Naive thymus-derived CD4-positive, alpha-beta T cell (primary cell): ENCODE data around the gene ADGRD1. TPM values are rescaled to one million over a fixed set of nuclear protein-coding genes. Genes with fewer than 3 reads are reported as not detected.
A peak's percentile ranks its signal among the peaks of the same experiment; 100 is the strongest.

ENCODE experiments used
- ATAC-seq: fragments of 150-1000 bp; cut with Tn5 transposase; 2 replicates; pipeline ENCODE4 v1.10.0; 2021; ENCODE audit warnings: mild to moderate bottlenecking, moderate library complexity
- CTCF ChIA-PET: fragments of 350-600 bp; sonication (Branson Sonifier 250); formaldehyde crosslinking; loops from one replicate; lab custom pipeline; 2021; ENCODE audit warnings: antibody characterized with exemption; lab: Charles Lee
- POLR2A ChIA-PET: fragments of 350-600 bp; sonication (Branson Sonifier 250); formaldehyde crosslinking; loops from one replicate; lab custom pipeline; 2021; ENCODE audit warnings: antibody characterized with exemption, inconsistent platforms; lab: Charles Lee
- DNase-seq, 9 donors: peaks; one replicate each; pipeline versions ENCODE4 v3.0.0 to v3.0.0-alpha.2; 2020 to 2022; ENCODE audit warnings: mixed read lengths in 1 of 9
- H3K27ac ChIP-seq: one replicate; pipeline ENCODE4 v1.7.0; 2013; ENCODE audit warnings: mild to moderate bottlenecking, low read depth, low read length, moderate library complexity
- H3K27me3 ChIP-seq, 2 donors: one replicate each; pipeline ENCODE4 v1.7.0; 2013; ENCODE audit warnings: low read length in 2 of 2, mild to moderate bottlenecking in 2 of 2, moderate library complexity in 2 of 2; ENCODE audit not compliant: control insufficient read depth in 2 of 2, insufficient read depth in 2 of 2
- H3K36me3 ChIP-seq, 3 experiments: 1 replicate in 2 of 3; 2 replicates in 1 of 3; pipeline ENCODE4 v1.7.0; 2013; ENCODE audit warnings: low read length in 3 of 3, mild to moderate bottlenecking in 3 of 3, moderate library complexity in 1 of 3; ENCODE audit not compliant: insufficient read depth in 3 of 3, control insufficient read depth in 2 of 3
- H3K4me1 ChIP-seq, 2 donors: one replicate each; pipeline ENCODE4 v1.7.0; 2013; ENCODE audit warnings: low read length in 2 of 2, mild to moderate bottlenecking in 2 of 2, moderate library complexity in 1 of 2; ENCODE audit not compliant: control insufficient read depth in 2 of 2, insufficient read depth in 2 of 2
- H3K4me3 ChIP-seq: 2 replicates; pipeline ENCODE4 v1.7.0; 2013; ENCODE audit warnings: mild to moderate bottlenecking, low read length
- H3K9me3 ChIP-seq, 3 experiments: 1 replicate in 2 of 3; 2 replicates in 1 of 3; pipeline ENCODE4 v1.7.0; 2013; ENCODE audit warnings: low read length in 3 of 3; ENCODE audit not compliant: control insufficient read depth in 2 of 3
- H3K27ac Mint-ChIP-seq, 9 donors: one replicate each; pipeline ENCODE4 v1.8.0; 2020 to 2022; ENCODE audit warnings: mixed read lengths in 9 of 9, mild to moderate bottlenecking in 8 of 9, moderate library complexity in 5 of 9, inconsistent platforms in 2 of 9
- H3K27me3 Mint-ChIP-seq, 5 donors: one replicate each; pipeline ENCODE4 v1.8.0; 2021 to 2022; ENCODE audit warnings: mixed read lengths in 5 of 5, mild to moderate bottlenecking in 1 of 5
- H3K36me3 Mint-ChIP-seq, 5 donors: one replicate each; pipeline ENCODE4 v1.8.0; 2020 to 2022; ENCODE audit warnings: mixed read lengths in 5 of 5, mild to moderate bottlenecking in 3 of 5, inconsistent platforms in 1 of 5
- H3K4me1 Mint-ChIP-seq, 7 donors: one replicate each; pipeline ENCODE4 v1.8.0; 2020 to 2022; ENCODE audit warnings: mixed read lengths in 7 of 7, mild to moderate bottlenecking in 3 of 7, inconsistent platforms in 1 of 7
- H3K4me3 Mint-ChIP-seq, 10 donors: one replicate each; pipeline ENCODE4 v1.8.0; 2020 to 2022; ENCODE audit warnings: mild to moderate bottlenecking in 10 of 10, mixed read lengths in 10 of 10, moderate library complexity in 6 of 10, inconsistent platforms in 2 of 10
- H3K9me3 Mint-ChIP-seq, 11 donors: one replicate each; pipeline ENCODE4 v1.8.0; 2020 to 2022; ENCODE audit warnings: mixed read lengths in 11 of 11, mild to moderate bottlenecking in 4 of 11, inconsistent platforms in 1 of 11, moderate library complexity in 1 of 11
- intact Hi-C, 2 donors: fragments of 100-400 bp; cut with micrococcal nuclease; formaldehyde crosslinking; loops; one replicate each; pipeline ENCODE4 v1.15.1; 2023
- polyA plus RNA-seq, 2 donors: library from polyadenylated mRNA; unstranded; fragments of 300-500 nt; fragmentation: Illumina TruSeq; gene quantifications; one replicate each; pipeline ENCODE4 v1.2.3, GENCODE V29; 2021
- total RNA-seq, 6 experiments: library from RNA in 5 of 6; stranded (reverse) in 5 of 6; gene quantifications; 1 replicate in 5 of 6; 2 replicates in 1 of 6; pipeline ENCODE4 v1.2.3 and lab custom pipeline; 2021 to 2026

ADGRD1 gene
- total and polyA plus RNA-seq, 7 experiments from 2014 or later: 0.41 to 11.9 (median 1.6) TPM; not detected in 4

DNA sequence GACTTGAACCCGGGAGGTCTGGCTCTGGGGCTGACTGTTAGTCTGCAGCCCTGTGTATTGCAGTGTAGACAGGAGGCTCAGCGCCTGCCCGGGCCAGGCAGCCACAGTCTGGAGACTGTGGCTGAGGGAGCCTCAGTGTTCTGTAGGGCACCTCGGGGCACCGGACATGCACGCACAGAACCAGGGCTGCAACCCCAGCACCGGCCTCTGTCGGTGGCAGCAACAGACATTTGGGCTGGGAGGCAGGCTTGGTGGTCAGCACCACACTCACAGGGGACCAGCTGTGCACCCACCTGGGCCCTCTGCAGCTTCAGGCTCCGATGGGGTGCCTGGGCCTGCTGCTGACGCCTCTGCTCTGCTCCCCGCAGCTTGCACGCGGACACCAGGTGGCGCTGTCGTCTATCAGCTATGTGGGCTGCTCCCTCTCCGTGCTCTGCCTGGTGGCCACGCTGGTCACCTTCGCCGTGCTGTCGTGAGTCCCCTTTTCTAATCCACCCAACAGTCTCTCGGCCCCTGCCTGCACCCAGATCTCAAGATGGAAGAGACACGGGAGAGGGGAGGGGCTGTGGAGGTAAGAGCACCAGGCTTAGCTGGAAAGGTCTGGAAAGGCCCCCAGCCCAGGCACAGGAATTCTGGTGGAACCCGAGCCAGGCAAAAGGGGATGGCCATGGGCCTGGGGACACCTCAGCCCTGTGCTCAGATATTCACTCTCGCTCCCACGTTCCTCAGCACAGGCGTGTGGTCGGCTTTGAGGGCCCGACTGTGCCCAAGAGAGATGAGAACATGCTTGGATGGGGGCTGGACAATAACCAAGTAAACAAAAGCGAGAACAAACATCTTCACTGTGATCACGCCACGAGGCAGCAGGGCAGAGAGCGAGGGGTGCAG, 151.0 kb downstream of the ADGRD1 start:
- Histone ChIP-seq H3K36me3 (no peaks in the 10 kb centered on the region), H3K27ac (no peak overlapping the region), H3K4me3 (no peak overlapping the region), H3K4me1 (peaks cover 0 to 18% of the 10 kb centered on the region in 2 donors), H3K9me3 (no peaks in the 10 kb centered on the region), H3K27me3 (no peaks in the 10 kb centered on the region)
- Mint-ChIP-seq H3K4me1 (peaks cover 7 to 19% (median 17%) of the 10 kb centered on the region in 7 donors), H3K36me3 (no peaks in the 10 kb centered on the region), H3K27me3 (peaks cover 0 to 7% (median 0%) of the 10 kb centered on the region in 5 donors), H3K9me3 (peaks cover 0 to 8% (median 0%) of the 10 kb centered on the region in 11 donors), H3K27ac (peak overlapping the region in 3 of 9 donors; percentile 46 to 65 (median 54)), H3K4me3 (peak overlapping the region in 7 of 10 donors; percentile 41 to 86 (median 67))
- CTCF ChIA-PET: interaction anchor here (0.7 to 3.4 kb wide), 7 partner anchors 12 to 896 kb away, joined by 3 to 23 read pairs (median 5); no protein-coding TSS in a partner anchor
- POLR2A ChIA-PET: interaction anchor here (0.6 kb wide), 1 partner anchor 1268 kb away, joined by 3 read pairs; no protein-coding TSS in a partner anchor
- intact Hi-C loops: loop anchor here (1.0 to 10.0 kb wide), 4 partner anchors 28 to 900 kb away; no protein-coding TSS in a partner anchor
- ATAC-seq (peak; percentile 77), DNase-seq (peak; percentile 48 to 86 (median 71))

DNA sequence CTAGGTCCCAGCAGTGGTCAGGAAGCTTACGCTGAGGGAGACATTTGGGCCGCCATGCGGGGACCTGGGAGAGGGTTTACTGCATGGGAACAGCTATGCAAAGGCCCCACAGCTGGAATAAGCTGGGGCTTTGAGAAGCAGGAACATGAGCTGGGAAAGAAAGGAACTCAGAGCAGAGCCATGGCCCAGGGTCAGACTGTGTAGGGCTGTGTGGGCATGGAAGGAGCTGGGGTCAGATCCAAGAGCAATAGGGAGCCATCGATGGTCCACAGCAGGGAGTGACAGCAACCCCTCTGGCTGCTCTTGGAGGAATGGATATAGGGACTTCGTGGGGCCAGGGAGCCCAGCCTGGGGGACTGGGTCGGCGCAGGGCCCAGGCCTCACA, 151.6 kb downstream of the ADGRD1 start:
- H3K4me3 Mint-ChIP-seq: peak overlapping the region in 8 of 10 donors; percentile 59 to 86 (median 81)
- H3K27ac Mint-ChIP-seq: peak overlapping the region in 2 of 9 donors; percentile 54 to 87
- peaks cover 7 to 19% (median 17%) of the 10 kb centered on the region in 7 donors for H3K4me1 Mint-ChIP-seq
- H3K27me3 Mint-ChIP-seq: peaks cover 0 to 7% (median 0%) of the 10 kb centered on the region in 5 donors
- Histone ChIP-seq H3K4me3 (peak overlapping the region; percentile 25), H3K4me1 (peaks cover 0 to 18% of the 10 kb centered on the region in 2 donors), H3K27me3 (no peaks in the 10 kb centered on the region), H3K9me3 (no peaks in the 10 kb centered on the region), H3K36me3 (no peaks in the 10 kb centered on the region), H3K27ac (no peak overlapping the region)
- ATAC-seq: no peak
- peaks cover 0 to 10% (median 0%) of the 10 kb centered on the region in 11 donors for H3K9me3 Mint-ChIP-seq
- POLR2A ChIA-PET: no interaction called here
- CTCF ChIA-PET: interaction anchor here (0.7 to 3.4 kb wide), 4 partner anchors 12 to 29 kb away, joined by 3 to 23 read pairs (median 8); no protein-coding TSS in a partner anchor
- H3K36me3 Mint-ChIP-seq: no peaks in the 10 kb centered on the region
- DNase-seq: peak in 1 of 9 donors; percentile 8
- intact Hi-C loops: loop anchor here (2.0 to 10.0 kb wide), 2 partner anchors 725 to 899 kb away; no protein-coding TSS in a partner anchor

DNA sequence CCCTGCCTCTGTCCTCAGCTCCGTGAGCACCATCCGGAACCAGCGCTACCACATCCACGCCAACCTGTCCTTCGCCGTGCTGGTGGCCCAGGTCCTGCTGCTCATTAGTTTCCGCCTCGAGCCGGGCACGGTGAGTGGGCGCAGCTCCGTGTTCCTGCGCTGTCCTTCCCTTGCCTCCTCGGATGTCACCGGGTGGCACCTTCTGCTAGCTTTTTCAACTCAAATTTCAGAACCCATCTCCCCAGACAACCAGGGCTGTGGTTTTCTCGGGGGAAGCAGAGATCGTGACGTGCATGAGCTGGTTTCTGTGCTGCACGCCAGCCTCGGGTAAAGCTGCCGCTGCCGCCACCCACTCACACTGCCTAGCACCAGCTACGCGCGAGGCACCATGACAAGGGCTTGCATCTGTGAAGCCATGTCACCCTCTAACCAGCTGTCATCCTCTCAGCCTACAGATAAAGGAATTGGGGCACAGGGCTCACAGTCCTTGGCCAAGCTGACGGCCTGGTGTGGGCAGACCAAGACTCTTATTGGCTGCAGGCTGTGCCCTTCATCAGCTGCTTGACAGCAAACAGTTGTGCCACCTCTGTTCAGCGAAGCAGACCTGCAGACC, 152.1 kb downstream of the ADGRD1 start:
- H3K36me3 Mint-ChIP-seq: no peaks in the 10 kb centered on the region
- ChIA-PET CTCF (interaction anchor here (0.7 to 3.4 kb wide), 4 partner anchors 11 to 29 kb away, joined by 3 to 23 read pairs (median 8); no protein-coding TSS in a partner anchor), POLR2A (no interaction called here)
- H3K27ac ChIP-seq: no peak overlapping the region
- peaks cover 7 to 19% (median 17%) of the 10 kb centered on the region in 7 donors for H3K4me1 Mint-ChIP-seq
- peak; percentile 79 for ATAC-seq
- intact Hi-C loops: loop anchor here (2.0 to 10.0 kb wide), 2 partner anchors 725 to 899 kb away; no protein-coding TSS in a partner anchor
- H3K27ac Mint-ChIP-seq: peak overlapping the region in 7 of 9 donors; percentile 51 to 90 (median 70)
- peaks cover 0 to 10% (median 0%) of the 10 kb centered on the region in 11 donors for H3K9me3 Mint-ChIP-seq
- H3K9me3 ChIP-seq: no peaks in the 10 kb centered on the region
- H3K4me3 Mint-ChIP-seq: peak overlapping the region; percentile 55 to 86 (median 81)
- H3K27me3 ChIP-seq: no peaks in the 10 kb centered on the region
- DNase-seq: peak; percentile 21 to 70 (median 61)
- peak overlapping the region; percentile 25 for H3K4me3 ChIP-seq
- H3K27me3 Mint-ChIP-seq: peaks cover 0 to 7% (median 0%) of the 10 kb centered on the region in 5 donors
- H3K36me3 ChIP-seq: no peaks in the 10 kb centered on the region
- H3K4me1 ChIP-seq: peaks cover 0 to 18% of the 10 kb centered on the region in 2 donors

DNA sequence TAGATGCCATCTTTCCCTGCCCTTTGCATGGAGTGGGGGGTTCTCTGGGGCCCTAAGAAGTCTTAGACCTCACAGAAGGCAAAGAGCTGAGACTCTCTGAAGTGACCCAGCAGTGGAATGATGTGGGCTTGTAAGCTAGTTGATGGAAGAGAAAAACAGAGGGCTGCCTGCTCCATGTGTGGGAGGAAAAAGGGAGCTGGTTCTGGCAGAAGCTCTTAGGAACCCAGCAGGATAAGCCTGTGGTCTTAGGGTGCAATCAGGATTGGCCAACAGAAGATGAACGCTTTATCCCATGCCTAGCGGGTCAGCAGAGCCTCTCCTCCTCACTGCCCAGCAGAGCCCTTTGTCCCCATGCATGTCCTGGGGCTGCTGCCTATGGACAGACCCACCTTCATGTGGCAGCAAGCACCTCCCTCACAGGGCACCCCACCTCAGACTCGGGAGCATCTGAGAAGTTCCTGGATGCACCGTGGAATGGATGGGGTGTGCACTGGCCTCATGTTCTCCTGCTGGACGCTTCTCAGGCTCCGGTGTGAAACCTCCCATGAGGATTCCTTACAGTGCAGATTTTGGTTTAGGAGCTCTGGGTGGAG, 152.7 kb downstream of the ADGRD1 start:
- H3K27me3 Mint-ChIP-seq: peaks cover 0 to 7% (median 0%) of the 10 kb centered on the region in 5 donors
- no peaks in the 10 kb centered on the region for H3K27me3 ChIP-seq
- ATAC-seq (no peak), DNase-seq (no peak)
- peaks cover 0 to 18% of the 10 kb centered on the region in 2 donors for H3K4me1 ChIP-seq
- intact Hi-C loops: loop anchor here in 1 of 2 donors (10.0 kb wide), 1 partner anchor 898 kb away; no protein-coding TSS in a partner anchor
- no peaks in the 10 kb centered on the region for H3K36me3 ChIP-seq
- H3K27ac Mint-ChIP-seq: peak overlapping the region in 4 of 9 donors; percentile 12 to 87 (median 52)
- POLR2A ChIA-PET: no interaction called here
- H3K9me3 ChIP-seq: no peaks in the 10 kb centered on the region
- peak overlapping the region in 3 of 10 donors; percentile 81 to 86 (median 84) for H3K4me3 Mint-ChIP-seq
- peak overlapping the region; percentile 25 for H3K4me3 ChIP-seq
- H3K36me3 Mint-ChIP-seq: no peaks in the 10 kb centered on the region
- H3K27ac ChIP-seq: no peak overlapping the region
- CTCF ChIA-PET: interaction anchor here (2.7 kb wide), 1 partner anchor 10 kb away, joined by 11 read pairs; no protein-coding TSS in a partner anchor
- peaks cover 7 to 19% (median 17%) of the 10 kb centered on the region in 7 donors for H3K4me1 Mint-ChIP-seq
- peaks cover 0 to 10% (median 0%) of the 10 kb centered on the region in 11 donors for H3K9me3 Mint-ChIP-seq

DNA sequence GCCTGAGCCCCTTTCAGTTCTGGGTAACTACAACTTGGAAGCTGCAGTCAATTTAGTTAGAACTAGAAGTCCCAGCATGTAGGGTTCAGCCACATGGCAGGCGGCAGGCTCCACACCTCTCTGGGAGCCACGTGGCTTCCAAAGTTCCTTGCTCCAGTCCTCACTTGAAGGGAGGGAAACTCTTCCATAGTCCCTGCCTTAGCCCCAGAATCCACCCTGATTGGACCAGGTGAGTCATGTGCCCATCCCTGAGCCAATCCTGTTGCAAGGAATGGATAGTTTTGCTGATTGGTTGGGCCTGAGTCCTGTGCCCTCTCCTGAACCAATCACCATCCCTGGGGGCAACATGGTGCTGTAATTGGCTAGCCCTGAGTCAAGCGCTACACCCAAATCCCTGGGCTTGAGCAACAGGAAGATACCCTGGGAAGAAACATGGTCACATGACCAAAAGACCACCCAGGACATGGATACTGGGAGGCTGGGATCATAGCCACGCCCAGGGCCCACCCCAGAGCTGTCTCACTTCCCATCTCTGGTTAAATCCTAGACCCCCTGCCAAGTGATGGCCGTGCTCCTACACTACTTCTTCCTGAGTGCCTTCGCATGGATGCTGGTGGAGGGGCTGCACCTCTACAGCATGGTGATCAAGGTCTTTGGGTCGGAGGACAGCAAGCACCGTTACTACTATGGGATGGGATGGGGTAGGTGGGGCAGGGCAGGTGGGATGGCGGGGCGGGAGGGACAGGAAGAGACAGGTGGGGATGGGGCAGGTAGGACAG, 154.7 kb downstream of the ADGRD1 start:
- H3K9me3 ChIP-seq: no peaks in the 10 kb centered on the region
- no peak overlapping the region for H3K4me3 Mint-ChIP-seq
- ChIA-PET POLR2A (no interaction called here), CTCF (no interaction called here)
- peaks cover 7 to 19% (median 17%) of the 10 kb centered on the region in 7 donors for H3K4me1 Mint-ChIP-seq
- H3K36me3 ChIP-seq: no peaks in the 10 kb centered on the region
- intact Hi-C loops: loop anchor here in 1 of 2 donors (10.0 kb wide), 1 partner anchor 896 kb away; no protein-coding TSS in a partner anchor
- ATAC-seq (no peak), DNase-seq (no peak)
- H3K27me3 ChIP-seq: no peaks in the 10 kb centered on the region
- peaks cover 0 to 18% of the 10 kb centered on the region in 2 donors for H3K4me1 ChIP-seq
- H3K36me3 Mint-ChIP-seq: no peaks in the 10 kb centered on the region
- peaks cover 0 to 10% (median 0%) of the 10 kb centered on the region in 11 donors for H3K9me3 Mint-ChIP-seq
- no peak overlapping the region for H3K27ac Mint-ChIP-seq
- no peak overlapping the region for H3K27ac ChIP-seq
- H3K4me3 ChIP-seq: no peak overlapping the region
- H3K27me3 Mint-ChIP-seq: peaks cover 0 to 7% (median 0%) of the 10 kb centered on the region in 5 donors
